HEK293 (cell line): ENCODE data around the gene PALM2AKAP2.

Experiments used
- YY1 ChIP-seq: fragments of 450-650 bp; formaldehyde crosslinking; IDR thresholded peaks from 2 replicates; pipeline ENCODE4 v1.5.1; 2018; ENCODE audit warnings: missing biosample characterization, missing genetic modification characterization
- ZNF133 ChIP-seq: fragments of 450-650 bp; formaldehyde crosslinking; IDR thresholded peaks from 2 replicates; pipeline ENCODE4 v1.5.1; 2016; ENCODE audit warnings: missing biosample characterization, missing genetic modification characterization
- ZSCAN18 ChIP-seq: fragments of 450-650 bp; formaldehyde crosslinking; IDR thresholded peaks from 2 replicates; pipeline ENCODE4 v1.5.1; 2016; ENCODE audit warnings: missing biosample characterization, missing genetic modification characterization
- TF ChIP-seq, protein P1 (sequence below): fragments of 450-650 bp; formaldehyde crosslinking; IDR thresholded peaks from 2 replicates; pipeline ENCODE4 v1.5.1; 2016; ENCODE audit warnings: missing biosample characterization, missing genetic modification characterization

- TF ChIP-seq, protein P1, sequence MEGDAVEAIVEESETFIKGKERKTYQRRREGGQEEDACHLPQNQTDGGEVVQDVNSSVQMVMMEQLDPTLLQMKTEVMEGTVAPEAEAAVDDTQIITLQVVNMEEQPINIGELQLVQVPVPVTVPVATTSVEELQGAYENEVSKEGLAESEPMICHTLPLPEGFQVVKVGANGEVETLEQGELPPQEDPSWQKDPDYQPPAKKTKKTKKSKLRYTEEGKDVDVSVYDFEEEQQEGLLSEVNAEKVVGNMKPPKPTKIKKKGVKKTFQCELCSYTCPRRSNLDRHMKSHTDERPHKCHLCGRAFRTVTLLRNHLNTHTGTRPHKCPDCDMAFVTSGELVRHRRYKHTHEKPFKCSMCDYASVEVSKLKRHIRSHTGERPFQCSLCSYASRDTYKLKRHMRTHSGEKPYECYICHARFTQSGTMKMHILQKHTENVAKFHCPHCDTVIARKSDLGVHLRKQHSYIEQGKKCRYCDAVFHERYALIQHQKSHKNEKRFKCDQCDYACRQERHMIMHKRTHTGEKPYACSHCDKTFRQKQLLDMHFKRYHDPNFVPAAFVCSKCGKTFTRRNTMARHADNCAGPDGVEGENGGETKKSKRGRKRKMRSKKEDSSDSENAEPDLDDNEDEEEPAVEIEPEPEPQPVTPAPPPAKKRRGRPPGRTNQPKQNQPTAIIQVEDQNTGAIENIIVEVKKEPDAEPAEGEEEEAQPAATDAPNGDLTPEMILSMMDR (tag by site-specific recombination), result no peak
- TF ChIP-seq ZSCAN18 (tag by site-specific recombination), result no peak
- no peak for TF ChIP-seq YY1
- no peak for TF ChIP-seq ZNF133 (tag by site-specific recombination)
These were observed 12.2 kb upstream of the PALM2AKAP2 start for GRCh38 chr9:109767814-109768213.
